NCI-H2227 (cell line): ENCODE data around the gene PIK3AP1.
"Not testable (repeated sequence)": the region's sequence is repeated elsewhere in the genome, so short reads cannot be mapped to it uniquely, and the experiment has no call there.

Experiments
- DNase-seq: peaks from one replicate; lab custom pipeline; 2025; ENCODE audit not compliant: unreplicated experiment; lab: John Stamatoyannopoulos, UW

Gene PIK3AP1, protein sequence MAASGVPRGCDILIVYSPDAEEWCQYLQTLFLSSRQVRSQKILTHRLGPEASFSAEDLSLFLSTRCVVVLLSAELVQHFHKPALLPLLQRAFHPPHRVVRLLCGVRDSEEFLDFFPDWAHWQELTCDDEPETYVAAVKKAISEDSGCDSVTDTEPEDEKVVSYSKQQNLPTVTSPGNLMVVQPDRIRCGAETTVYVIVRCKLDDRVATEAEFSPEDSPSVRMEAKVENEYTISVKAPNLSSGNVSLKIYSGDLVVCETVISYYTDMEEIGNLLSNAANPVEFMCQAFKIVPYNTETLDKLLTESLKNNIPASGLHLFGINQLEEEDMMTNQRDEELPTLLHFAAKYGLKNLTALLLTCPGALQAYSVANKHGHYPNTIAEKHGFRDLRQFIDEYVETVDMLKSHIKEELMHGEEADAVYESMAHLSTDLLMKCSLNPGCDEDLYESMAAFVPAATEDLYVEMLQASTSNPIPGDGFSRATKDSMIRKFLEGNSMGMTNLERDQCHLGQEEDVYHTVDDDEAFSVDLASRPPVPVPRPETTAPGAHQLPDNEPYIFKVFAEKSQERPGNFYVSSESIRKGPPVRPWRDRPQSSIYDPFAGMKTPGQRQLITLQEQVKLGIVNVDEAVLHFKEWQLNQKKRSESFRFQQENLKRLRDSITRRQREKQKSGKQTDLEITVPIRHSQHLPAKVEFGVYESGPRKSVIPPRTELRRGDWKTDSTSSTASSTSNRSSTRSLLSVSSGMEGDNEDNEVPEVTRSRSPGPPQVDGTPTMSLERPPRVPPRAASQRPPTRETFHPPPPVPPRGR

DNA sequence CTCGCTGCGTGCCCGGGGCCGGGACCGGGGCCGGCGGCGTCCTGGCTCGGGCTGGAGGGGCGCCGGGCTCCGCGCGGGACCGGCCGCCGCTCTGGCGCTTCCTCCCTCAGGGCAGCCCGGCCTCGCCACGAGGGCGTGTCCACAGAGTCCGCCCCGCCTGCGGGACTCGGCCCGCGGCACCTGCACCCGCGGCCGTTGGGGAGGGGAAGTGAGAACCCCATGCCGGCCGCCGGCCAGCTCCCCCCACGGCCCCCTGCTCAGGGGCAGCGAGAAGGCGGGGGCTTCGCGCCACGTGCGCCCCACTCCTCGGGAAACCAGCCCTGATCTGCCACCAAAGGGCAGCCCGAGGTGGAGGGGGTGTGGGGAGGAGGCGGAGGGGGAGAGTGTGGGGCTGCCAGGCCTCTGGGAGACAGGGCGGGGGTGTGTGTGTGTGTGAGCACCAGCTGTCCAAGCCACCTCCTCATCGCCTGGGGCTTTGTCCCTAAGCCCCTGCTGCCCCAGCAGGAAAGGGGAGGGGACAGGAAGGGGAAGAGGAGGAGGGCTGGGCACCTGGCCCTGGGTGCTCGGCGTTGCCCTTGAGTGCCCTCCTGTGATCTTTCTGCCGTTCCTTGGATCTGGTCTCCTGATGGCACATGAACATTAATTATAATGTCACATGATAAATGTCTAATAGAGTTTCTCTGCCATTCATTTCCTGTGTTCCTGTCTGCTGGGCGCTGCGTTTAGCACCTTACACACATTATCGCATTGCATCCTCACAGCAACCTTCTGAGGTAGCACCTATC lies at the start of gene PIK3AP1:
Gene PIK3AP1 (minus strand): TSS at position 93 of the 785 bp plus-strand sequence. CDS start 120 bp downstream, outside the sequence.
- peak; percentile 51 for DNase-seq

DNA sequence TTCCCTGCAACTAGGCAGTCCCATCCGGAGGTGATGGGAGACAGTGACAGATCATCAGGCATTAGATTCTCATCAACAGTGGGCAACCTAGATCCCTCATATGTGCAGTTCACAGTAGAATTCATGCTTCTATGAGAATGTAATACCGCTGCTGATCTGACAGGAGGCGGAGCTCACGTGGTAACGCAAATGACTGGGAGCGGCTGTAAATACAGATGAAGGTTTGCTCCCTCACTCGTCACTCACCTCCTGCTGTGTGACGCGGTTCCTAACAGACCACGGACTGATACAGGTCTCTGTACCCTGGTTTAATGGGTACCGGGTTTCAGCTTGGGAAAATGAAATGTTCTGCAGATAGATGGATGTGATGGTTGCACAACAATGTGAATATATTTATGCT lies 47.8 kb upstream of the PIK3AP1 start:
- no peak for DNase-seq

DNA sequence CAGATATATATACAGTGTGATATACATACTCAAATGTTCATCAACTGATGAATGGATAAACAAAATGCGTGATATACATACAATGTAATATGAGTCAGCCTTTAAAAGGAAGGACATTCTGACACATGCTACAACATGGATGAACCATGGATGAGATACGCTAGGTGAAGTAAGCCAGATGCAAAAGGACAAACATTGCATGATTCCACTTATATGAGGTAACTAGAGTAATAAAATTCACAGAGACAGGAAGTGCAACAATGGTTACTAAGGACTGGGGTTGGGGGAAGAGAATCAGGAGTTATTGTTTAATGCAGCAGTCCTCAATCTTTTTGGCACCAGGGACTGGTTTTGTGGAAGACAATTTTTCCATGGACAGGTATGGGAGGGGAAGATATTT lies 47.3 kb upstream of the PIK3AP1 start:
- no peak for DNase-seq

DNA sequence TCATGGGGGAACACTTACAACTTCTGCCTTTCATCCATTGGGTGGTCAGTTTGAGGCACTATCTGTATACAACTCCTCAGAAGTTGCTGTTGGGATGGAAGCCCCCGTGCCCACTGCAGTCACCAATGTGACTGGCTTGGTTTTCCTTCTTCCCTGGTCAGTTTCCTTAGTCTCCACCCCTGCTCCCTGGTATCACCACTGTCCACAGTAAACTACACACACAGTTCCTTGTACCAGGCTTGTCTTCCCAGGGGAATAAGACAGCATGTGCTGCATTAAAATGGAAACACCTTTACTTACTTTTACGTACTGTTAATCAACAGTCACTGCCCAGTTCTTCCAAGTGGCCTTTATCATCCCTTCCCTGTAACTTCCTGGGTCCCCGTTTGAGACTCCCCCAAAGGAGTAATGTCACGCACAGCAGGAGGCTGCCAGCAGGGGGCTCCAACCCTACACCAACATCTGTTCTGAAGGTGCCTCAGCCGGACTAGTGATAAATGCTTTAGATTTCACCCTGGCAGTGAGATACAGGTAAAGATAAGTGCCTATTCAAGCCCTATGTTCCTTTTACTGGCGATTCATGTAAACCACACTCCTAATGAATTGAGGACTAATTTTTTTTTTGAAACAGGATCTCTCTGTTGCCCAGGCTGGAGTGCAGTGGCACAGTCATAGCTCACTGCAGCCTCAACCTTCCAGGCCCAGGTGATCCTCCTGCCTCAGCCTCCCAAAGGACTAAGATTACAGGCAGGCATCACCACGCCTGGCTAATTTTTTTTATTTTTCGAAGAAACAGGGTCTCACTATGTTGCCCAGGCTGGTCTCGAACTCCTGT lies 45.3 kb upstream of the PIK3AP1 start:
- no peak for DNase-seq

DNA sequence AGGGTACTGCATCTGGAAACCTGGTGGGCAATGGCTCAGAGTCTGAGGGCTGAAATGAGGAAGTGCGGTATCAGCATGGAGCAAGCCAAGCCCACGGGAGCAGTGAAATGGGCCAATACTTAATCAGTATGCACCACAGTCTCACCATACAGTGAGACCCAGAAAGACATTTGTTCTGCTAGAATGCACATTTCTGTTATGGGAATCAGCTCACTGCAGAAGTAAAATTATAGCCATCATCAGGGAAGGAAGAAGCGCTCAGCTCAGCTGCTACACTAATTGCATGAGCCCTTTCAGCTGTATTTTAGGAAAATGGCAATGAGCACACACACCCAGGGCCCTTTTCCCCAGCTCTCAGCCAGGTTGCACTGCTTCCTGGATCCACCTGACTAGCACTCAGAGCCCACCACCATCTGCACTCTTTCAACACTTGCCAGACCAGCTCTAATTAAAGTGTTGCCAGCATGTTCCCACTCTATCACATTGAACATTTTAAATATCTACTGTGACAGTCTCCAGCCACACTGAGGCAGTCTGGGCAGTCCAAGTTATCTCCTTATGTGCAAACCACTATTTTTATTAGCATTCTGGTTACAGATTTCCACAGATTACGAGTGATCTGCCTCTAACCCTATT lies 44.2 kb upstream of the PIK3AP1 start:
- no peak for DNase-seq

DNA sequence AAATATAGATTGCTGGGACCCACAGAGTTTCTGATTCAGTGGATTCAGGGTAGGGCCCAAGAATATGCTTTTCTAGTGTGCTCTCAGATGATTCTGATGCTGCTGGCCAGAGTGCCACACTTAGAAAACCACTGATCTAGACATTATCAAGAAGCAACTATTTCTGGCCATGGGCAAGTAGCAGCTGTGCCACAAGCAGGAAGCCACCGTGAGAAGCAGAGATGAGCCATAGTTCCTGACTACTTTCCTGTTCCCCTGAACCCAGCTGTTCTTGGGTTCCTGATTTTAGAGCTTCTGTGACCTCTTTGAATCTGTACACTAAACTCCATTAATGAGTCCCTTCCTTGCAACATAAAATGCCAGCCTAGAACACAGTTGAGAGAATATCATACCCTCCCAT lies 38.1 kb upstream of the PIK3AP1 start:
- DNase-seq: no peak

DNA sequence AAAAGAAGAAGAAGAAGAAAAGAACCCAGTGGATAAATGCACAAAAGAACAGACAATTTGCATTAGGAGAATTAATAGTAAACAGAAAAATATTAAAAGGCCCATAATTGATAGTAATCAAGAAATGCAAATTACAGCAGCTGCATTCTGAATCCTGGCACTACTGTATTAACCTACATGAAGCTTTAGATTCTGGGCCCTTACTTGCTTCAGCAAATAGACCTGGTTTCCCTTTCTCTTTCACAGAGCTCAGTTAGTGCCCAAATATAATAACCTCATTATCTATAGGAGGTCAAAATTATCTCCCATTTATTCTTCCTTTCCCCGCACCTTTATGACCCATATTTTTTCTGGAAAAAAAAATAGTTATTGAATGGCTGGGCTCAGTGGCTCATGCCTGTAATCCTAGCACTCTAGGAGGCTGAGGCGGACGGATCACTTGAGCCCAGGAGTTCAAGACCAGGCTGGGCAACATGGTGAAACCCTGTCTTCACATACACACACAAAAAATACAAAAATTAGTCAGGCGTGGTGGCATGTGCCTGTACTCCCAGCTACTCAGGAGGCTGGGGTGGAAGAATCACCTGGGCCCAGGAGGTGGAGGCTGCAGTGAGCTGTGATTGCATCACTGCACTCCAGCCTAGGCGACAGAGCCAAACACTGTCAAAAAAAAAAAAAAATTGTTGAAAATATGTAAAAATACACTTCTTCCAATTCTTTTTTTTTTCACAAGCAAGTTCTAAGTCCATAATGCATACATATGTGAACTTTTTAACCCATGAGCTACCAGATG lies 36.0 kb upstream of the PIK3AP1 start:
- DNase-seq: no peak

DNA sequence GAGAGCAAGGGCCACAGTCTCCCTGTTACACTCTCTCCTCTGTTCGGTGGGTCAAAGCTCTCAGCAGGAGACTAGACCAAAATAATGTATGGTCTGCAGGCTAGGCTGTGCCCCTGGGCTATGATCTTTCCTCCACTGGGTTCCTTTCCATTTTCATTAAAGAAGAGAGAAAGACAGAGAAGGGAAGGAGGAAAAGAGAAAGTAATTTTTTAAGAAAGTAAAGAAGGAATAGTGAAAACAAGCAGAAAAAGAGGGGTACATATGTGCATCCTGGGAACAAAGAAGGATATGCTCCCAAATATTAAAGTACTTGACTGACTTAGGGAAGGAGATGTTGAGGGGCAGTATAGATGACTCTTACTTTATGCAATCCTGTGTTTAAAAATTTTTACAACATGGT lies 33.6 kb upstream of the PIK3AP1 start:
- no peak for DNase-seq

DNA sequence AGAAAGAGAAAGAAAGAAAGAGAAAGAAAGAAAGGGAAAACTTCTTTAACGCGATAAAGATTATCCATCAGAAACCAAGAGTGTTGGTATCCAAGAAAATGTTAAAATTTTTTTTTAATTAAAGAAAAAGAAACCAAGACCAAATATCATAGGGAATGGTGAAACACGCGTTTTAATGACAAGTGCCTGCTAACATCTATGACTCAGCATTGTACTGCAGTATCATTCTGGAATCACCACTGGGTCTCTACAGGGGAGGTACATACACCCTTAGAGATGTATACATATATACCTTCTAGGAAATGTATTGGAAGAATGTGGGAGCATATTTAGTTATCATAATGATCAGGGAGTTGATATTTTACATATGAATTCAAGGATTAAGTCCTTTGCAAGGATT lies 32.1 kb upstream of the PIK3AP1 start:
- no peak for DNase-seq

DNA sequence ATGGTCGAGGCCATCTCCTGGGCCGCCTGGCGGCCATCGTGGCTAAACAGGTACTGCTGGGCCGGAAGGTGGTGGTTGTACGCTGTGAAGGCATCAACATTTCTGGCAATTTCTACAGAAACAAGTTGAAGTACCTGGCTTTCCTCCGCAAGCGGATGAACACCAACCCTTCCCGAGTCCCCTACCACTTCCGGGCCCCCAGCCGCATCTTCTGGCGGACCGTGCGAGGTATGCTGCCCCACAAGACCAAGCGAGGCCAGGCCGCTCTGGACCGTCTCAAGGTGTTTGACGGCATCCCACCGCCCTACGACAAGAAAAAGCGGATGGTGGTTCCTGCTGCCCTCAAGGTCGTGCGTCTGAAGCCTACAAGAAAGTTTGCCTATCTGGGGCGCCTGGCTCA lies 30.0 kb upstream of the PIK3AP1 start:
- not testable (repeated sequence) for DNase-seq

DNA sequence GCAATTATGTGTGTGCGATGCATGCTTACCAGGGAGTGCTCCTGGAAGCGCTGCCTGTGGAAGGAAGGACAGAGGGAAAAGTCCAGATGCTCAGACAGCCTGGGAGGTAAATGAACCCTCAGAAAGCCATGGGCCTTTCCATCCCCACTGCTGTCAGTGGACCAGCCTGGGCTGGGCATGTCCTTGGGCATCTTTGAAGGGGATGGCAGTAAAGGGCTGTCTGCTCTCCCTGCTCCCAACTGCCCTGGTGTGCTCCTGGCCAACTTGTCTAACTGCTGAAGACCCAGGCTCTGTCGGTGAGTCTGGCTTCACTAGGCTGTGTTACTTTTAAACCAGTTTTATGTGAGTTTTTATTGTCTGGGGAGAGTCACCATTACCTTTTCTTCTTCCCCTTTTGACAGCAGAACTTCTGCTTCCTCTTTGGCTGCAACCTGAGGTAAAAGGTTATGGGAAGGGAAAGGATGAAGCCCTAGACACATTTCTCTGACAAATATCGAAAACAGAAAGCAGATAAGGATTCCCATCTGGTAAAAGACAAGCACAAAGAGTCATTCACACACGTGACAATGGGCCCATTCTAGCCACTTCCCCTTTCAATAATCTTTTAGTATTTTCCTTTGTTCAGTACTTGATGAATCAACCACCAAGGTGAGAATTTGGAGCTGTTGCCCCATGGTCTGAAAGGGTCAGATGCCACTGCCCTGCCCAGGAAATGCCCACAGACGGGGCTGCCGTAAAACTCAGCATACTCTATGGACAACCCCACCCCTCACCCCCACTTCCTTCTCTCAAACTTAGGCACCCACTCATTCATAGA lies 27.6 kb upstream of the PIK3AP1 start:
- DNase-seq: no peak

DNA sequence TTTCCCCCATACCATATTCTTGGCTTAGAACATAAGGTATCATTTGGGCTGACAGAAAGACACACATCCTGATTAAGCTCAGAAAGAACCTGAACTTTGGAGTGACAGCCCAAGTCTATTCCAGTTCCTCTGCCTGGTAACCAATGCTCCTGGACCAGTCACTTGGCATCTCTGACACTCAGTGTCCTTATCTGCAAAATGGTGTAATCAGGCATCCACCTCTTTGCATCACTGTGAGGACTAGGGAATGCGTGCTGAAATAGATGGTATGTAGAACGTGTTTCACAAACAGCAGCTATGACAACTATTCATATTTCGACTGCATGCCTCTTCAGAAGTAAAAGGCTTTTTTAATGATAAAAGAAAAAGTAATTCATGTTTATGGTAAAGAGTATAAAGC lies 26.2 kb upstream of the PIK3AP1 start:
- DNase-seq: no peak

DNA sequence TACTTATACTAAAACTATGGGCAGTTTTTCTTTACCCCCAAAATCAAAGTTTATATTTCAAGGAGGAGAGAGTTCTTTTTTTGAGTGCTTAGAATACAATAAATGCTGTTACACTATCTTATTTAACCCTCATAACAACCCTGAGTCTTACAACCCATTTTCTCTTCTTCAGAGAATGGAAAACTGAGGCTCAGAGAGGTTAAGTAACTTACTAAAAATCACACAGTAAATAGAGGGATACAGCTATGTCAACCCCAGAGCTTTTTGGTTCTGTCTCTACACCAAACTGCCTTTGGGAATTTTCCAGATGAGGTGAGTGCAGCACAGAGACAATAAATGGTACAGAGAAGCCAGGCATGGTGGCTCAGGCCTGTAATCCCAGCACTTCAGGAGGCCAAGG lies 25.6 kb upstream of the PIK3AP1 start:
- no peak for DNase-seq

DNA sequence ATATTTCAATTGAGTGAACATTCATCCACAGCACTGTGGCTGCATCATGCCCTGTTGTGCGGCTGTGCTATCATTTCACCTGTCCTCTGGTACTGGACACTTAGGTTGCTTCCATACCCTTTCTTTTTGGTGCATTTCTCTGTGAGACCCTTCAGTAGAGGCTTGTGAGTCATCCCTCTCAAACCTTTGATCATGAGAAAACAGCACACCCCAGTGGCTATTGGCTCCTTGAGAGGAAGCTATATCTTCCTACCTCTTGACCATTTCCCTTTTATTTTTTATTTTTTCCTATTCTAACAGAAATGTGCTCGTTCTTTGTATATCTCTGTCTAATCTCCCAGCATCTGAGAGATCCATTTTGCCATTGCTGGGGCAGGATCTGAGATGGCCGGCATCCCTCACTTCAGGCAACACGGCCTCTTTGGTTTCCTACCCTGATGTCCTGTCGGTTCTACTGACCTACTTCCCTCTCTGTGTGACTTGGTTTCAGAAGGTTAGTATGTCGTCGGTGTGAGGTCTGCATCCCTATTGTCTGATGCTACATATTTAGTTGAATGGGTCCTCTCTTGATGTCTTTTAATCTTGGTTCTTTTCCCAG lies 23.8 kb upstream of the PIK3AP1 start:
- peak; percentile 6 for DNase-seq

DNA sequence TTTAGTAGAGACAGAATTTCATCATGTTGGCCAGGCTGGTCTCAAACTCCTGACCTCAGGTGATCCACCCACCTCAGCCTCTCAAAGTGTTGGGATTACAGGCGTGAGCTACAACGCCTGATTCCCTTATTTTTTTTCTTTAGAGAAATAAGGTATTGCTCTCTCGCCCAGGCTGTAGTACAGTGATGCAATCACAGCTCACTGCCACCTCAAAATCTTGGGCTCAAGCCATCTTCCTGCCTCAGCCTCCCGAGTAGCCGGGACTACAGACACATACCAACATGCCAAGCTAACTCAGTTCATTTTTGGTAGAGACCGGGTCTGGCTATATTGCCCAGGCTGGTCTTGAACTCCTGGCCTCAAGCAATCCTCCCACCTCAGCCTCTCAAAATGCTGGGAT lies 21.2 kb upstream of the PIK3AP1 start:
- DNase-seq: not testable (repeated sequence)

DNA sequence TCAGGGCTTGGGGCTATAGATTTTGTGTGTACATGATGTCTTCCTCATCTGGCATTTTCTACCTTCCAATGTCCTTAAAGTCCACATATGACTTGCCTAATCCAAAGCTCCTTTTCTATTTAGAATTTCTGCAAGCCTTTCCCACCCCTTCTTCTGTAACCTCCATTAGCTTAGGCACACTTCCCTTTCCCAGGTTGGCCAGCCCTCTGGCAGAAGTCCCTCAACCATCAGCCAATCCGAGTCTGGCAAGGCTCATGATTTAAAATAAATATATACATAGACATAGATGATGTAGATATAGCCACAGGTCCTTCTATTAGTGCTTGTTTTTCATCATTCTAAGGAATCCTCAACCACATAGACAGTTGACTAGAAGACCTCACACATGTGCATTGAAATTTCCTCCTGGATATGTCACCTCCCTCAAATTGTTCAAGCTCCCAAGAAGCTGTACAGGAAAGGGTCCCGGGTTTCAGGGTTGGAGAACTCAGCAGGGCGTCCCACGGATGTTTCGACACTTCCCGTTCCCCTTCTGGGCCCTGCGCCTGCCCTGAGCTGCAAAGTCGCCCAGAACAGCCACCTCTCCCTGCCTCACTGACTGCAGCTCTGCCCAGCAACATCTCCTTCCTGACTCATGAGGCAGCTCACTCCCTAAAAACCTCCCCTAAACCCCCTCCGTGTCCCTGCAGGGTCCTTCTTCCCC lies 20.4 kb upstream of the PIK3AP1 start:
- no peak for DNase-seq

DNA sequence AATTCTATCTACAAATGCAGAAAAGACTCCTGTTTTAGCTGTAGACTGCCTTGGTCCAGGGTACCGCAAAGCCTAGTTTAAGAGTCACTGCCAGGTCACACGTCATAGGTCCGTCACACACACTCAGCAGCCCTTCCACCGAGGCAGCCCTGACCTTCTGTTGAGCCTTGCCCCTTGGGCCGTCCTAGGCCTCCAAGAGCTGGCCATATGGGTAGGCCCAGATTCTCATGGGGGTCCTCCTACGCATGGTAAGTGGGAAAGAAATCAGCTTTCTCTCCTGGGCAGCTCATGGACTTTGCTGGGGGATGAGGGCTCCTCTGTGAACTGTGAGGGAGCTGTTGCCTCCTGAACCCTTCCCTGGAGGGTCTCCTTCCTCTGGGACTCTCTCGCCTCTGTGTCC lies 19.8 kb upstream of the PIK3AP1 start:
- DNase-seq: no peak
